Measurements from ENCODE around the gene MALAT1. TPM values are rescaled to one million over a fixed set of nuclear protein-coding genes. Genes with fewer than 3 reads are reported as not detected.

MALAT1 gene
- total and polyA plus RNA-seq, 10 of the 15 experiments (the other 5 are each of a cell fraction or from before 2014, with no cell fraction given) = 448 to 8,160 (median 2,019) TPM

GRCh38 chr11:65500387-65501185 lies 1.7 kb downstream of the MALAT1 start:
- RAD21 ChIA-PET (ENCODE audit: unreplicated experiment) = interaction anchor here (0.6 to 14.2 kb wide), 12 partner anchors 8 to 628 kb away, joined by 3 to 282 read pairs (median 4); partner anchors contain the start of genes FRMD8 and NEAT1
- ATAC-seq (no peak), FAIRE-seq (no peak), DNase-seq (ENCODE audit: low read depth, low spot score) (no peak)
- Histone ChIP-seq H3K9ac (ENCODE audit: control insufficient read depth, insufficient read depth, low read length) (peak overlapping the region; percentile 100), H3K9me3 (replicated peaks; ENCODE audit: control insufficient read depth, insufficient read depth, low read length) (no peaks in the 10 kb centered on the region), H3K4me2 (ENCODE audit: control insufficient read depth, insufficient read depth) (peak overlapping the region; percentile 30; the same call in 1 of the 2 replicates), H3K4me3 (peak overlapping the region; percentile 98), H3K4me1 (ENCODE audit: control insufficient read depth, insufficient read depth, low read length) (peaks cover 15% of the 10 kb centered on the region), H3K27ac (ENCODE audit: control insufficient read depth, insufficient read depth) (peak overlapping the region; percentile 100), H3K27me3 (replicated peaks in 1 of 2; ENCODE audit: control insufficient read depth in 2 of 2, insufficient read depth in 2 of 2, low read length in 1 of 2) (no peaks in the 10 kb centered on the region), H3K36me3 (ENCODE audit: control insufficient read depth in 2 of 2, insufficient read depth in 2 of 2, low read length in 1 of 2) (peaks cover 6 to 30% of the 10 kb centered on the region in 2 experiments), H2AFZ (ENCODE audit: control insufficient read depth, low read depth, low read length) (no peak overlapping the region), H4K20me1 (ENCODE audit: control insufficient read depth, insufficient read depth) (peaks cover 13% of the 10 kb centered on the region), H3K79me2 (ENCODE audit: control insufficient read depth, insufficient read depth, low read length) (peaks cover 96% of the 10 kb centered on the region)
- SMC1A ChIA-PET (ENCODE audit: uncharacterized antibody, unreplicated experiment) = interaction anchor here (1.2 to 19.3 kb wide), 9 partner anchors 6 to 116 kb away, joined by 3 to 481 read pairs (median 31); partner anchors contain the start of gene NEAT1
- in situ Hi-C loops (cut with MboI) (no loop called here), intact Hi-C loops (cut with micrococcal nuclease; ENCODE audit: unreplicated experiment) (no loop called here)
- WGBS (ENCODE audit: insufficient coverage, insufficient replicate concordance, low lambda C conversion rate, missing lambda C conversion rate) = 0% methylated on average over 20 of the region's 20 CpGs
- BruUV-seq (replicated peaks) = TSS peak; percentile 44
- POLR2A ChIA-PET = interaction anchor here (0.9 to 16.2 kb wide), 12 partner anchors 6 to 89 kb away, joined by 3 to 429 read pairs (median 36); partner anchors contain the start of genes NEAT1, SCYL1 and ZNRD2
- CTCF ChIA-PET = interaction anchor here (0.8 to 27.9 kb wide), 8 partner anchors 6 to 82 kb away, joined by 3 to 728 read pairs (median 20); partner anchors contain the start of genes NEAT1 and ZNRD2
- TF ChIP-seq FOXK2 (IDR thresholded peaks at IDR 0.05) (no peak), RAD51 (IDR thresholded peaks at IDR 0.05) (no peak), RELB (IDR thresholded peaks at IDR 0.05; ENCODE audit: low read depth) (peak; percentile 40; the same call in 1 of the 2 replicates), HCFC1 (IDR thresholded peaks at IDR 0.05; ENCODE audit: low read length) (no peak; the same call in 1 of the 2 replicates), REST (IDR thresholded peaks at IDR 0.05; ENCODE audit: low read depth, low read length) (no peak), TARDBP (IDR thresholded peaks at IDR 0.05; ENCODE audit: borderline replicate concordance) (no peak), NR2C1 (IDR thresholded peaks at IDR 0.05) (no peak), TCF7 (IDR thresholded peaks at IDR 0.05; ENCODE audit: borderline replicate concordance) (no peak), ZNF592 (IDR thresholded peaks at IDR 0.05) (no peak), ZNF24 (IDR thresholded peaks at IDR 0.05) (no peak), E2F4 (IDR thresholded peaks at IDR 0.05; ENCODE audit: low read depth, low read length) (no peak), PML (IDR thresholded peaks at IDR 0.05; ENCODE audit: low read length) (no peak), CBX5 (IDR thresholded peaks at IDR 0.05; ENCODE audit: low read depth) (no peak)

Data from GM12878 (cell line).